Endothelial cell of umbilical vein (primary cell): Measurements from ENCODE around the gene CC2D2A. TPM values are rescaled to one million over a fixed set of nuclear protein-coding genes. Genes with fewer than 3 reads are reported as not detected.

Experiments used
- BruUV-seq: library from RNA; stranded (reverse); fragments of 400-500 nt; replicated peaks from 2 replicates; lab custom pipeline; 2021; lab: Mats Ljungman, UMichigan
- CTCF ChIA-PET: fragments of 300-600, 350-600 bp; sonication (Branson Sonifier 250); formaldehyde crosslinking; loops from one replicate; lab custom pipeline; 2021; ENCODE audit warnings: antibody characterized with exemption, inconsistent platforms; lab: Charles Lee
- POLR2A ChIA-PET: fragments of 300-600, 350-600 bp; sonication (Branson Sonifier 250); formaldehyde crosslinking; loops from one replicate; lab custom pipeline; 2021; ENCODE audit warnings: antibody characterized with exemption, inconsistent platforms; lab: Charles Lee
- DNase-seq: peaks from one replicate; pipeline ENCODE4 v3.0.0-alpha.2; 2011; ENCODE audit warnings: low read depth, low spot score
- FAIRE-seq: peaks from 2 replicates; lab custom pipeline; 2011; peaks lifted over from hg19 to GRCh38; lab: Jason Lieb, UNC
- H2AFZ ChIP-seq: 2 replicates; pipeline ENCODE4 v1.6.0; 2012; ENCODE audit warnings: low read depth, low read length, control low read depth, inconsistent platforms
- H3K27ac ChIP-seq: 2 replicates; pipeline ENCODE4 v1.5.1; 2011; ENCODE audit warnings: low read depth, mild to moderate bottlenecking, control low read depth, low read length, moderate library complexity; ENCODE audit not compliant: insufficient read depth
- H3K27me3 ChIP-seq, 2 experiments: 2 replicates each; pipeline versions ENCODE4 v1.6.0 to v1.6.1; 2011; ENCODE audit warnings: low read length in 2 of 2, mixed read lengths in 1 of 2; ENCODE audit not compliant: control insufficient read depth in 2 of 2, insufficient read depth in 2 of 2
- H3K36me3 ChIP-seq, 2 experiments: 2 replicates in 1 of 2; 3 replicates in 1 of 2; pipeline ENCODE4 v1.5.1; 2011; ENCODE audit warnings: low read length in 2 of 2, mild to moderate bottlenecking in 1 of 2, moderate library complexity in 1 of 2; ENCODE audit not compliant: control insufficient read depth in 2 of 2, insufficient read depth in 2 of 2; ENCODE audit errors: extremely low read depth in 1 of 2
- H3K4me1 ChIP-seq: 3 replicates; pipeline ENCODE4 v1.5.1; 2011; ENCODE audit warnings: mild to moderate bottlenecking, low read length; ENCODE audit not compliant: control insufficient read depth, insufficient read depth; ENCODE audit errors: extremely low read depth
- H3K4me2 ChIP-seq: 2 replicates; pipeline ENCODE4 v1.6.1; 2011; ENCODE audit warnings: low read length, control low read depth, mixed read lengths; ENCODE audit not compliant: insufficient read depth
- H3K4me3 ChIP-seq, 3 experiments: fragments of 200-600 bp in 1 of 3; sonication (generic), shearing (Covaris generic) in 1 of 3; replicated peaks in 1 of 3; 2 replicates each; pipeline ENCODE4 v1.5.1; 2011 to 2016; ENCODE audit warnings: control low read depth in 3 of 3, low read length in 3 of 3, mild to moderate bottlenecking in 2 of 3, inconsistent platforms in 1 of 3, low read depth in 1 of 3, moderate library complexity in 1 of 3; ENCODE audit not compliant: insufficient read depth in 1 of 3
- H3K79me2 ChIP-seq: 2 replicates; pipeline ENCODE4 v1.6.0; 2012; ENCODE audit warnings: low read length, inconsistent platforms; ENCODE audit not compliant: control insufficient read depth, insufficient read depth
- H3K9ac ChIP-seq: replicated peaks from 2 replicates; pipeline ENCODE3; 2011; ENCODE audit warnings: low read length, control low read depth; ENCODE audit not compliant: insufficient read depth; ENCODE audit errors: extremely low read depth
- H3K9me1 ChIP-seq: replicated peaks from 3 replicates; pipeline ENCODE4 v1.6.0; 2011; ENCODE audit warnings: mild to moderate bottlenecking, low read length; ENCODE audit not compliant: control insufficient read depth, insufficient read depth; ENCODE audit errors: extremely low read depth
- H3K9me3 ChIP-seq: replicated peaks from 2 replicates; pipeline ENCODE4 v1.5.1; 2012; ENCODE audit warnings: low read length, inconsistent platforms; ENCODE audit not compliant: control insufficient read depth, insufficient read depth
- H4K20me1 ChIP-seq: replicated peaks from 2 replicates; pipeline ENCODE3; 2011; ENCODE audit warnings: mild to moderate bottlenecking, low read length; ENCODE audit not compliant: control insufficient read depth, insufficient read depth; ENCODE audit errors: extremely low read depth
- CTCF ChIP-seq, 2 donors: IDR thresholded peaks; 1 replicate in 1 of 2; 2 replicates in 1 of 2; pipeline ENCODE4 v1.5.1; 2011; ENCODE audit warnings: low read length in 2 of 2, mild to moderate bottlenecking in 2 of 2, moderate library complexity in 2 of 2, control low read depth in 1 of 2, inconsistent platforms in 1 of 2, low read depth in 1 of 2; ENCODE audit not compliant: insufficient read depth in 1 of 2; ENCODE audit errors: extremely low read depth in 1 of 2
- EZH2 ChIP-seq: IDR thresholded peaks from 2 replicates; pipeline ENCODE4 v1.6.1; 2012; ENCODE audit warnings: borderline replicate concordance, low read depth, mild to moderate bottlenecking, moderate library complexity, low read length, inconsistent platforms; ENCODE audit not compliant: severe bottlenecking
- FOS ChIP-seq: IDR thresholded peaks from 2 replicates; pipeline ENCODE4 v1.6.1; 2011; ENCODE audit warnings: mild to moderate bottlenecking, low read length, moderate library complexity, borderline replicate concordance; ENCODE audit not compliant: insufficient read depth
- GATA2 ChIP-seq: IDR thresholded peaks from 2 replicates; pipeline ENCODE4 v1.7.0; 2011; ENCODE audit warnings: low read depth, mild to moderate bottlenecking, moderate library complexity, mixed read lengths, low read length; ENCODE audit not compliant: insufficient read length, insufficient read depth
- JUN ChIP-seq: IDR thresholded peaks from 2 replicates; pipeline ENCODE4 v1.6.1; 2011; ENCODE audit warnings: borderline replicate concordance, low read depth; ENCODE audit not compliant: insufficient read length, insufficient read depth
- MYC ChIP-seq: IDR thresholded peaks from one replicate; pipeline ENCODE4 v1.6.1; 2011; ENCODE audit warnings: mild to moderate bottlenecking, low read depth, low read length
- POLR2A ChIP-seq: IDR thresholded peaks from 2 replicates; pipeline ENCODE4 v1.6.1; 2012; ENCODE audit warnings: low read depth, mild to moderate bottlenecking, control low read depth, low read length
- POLR2AphosphoS5 ChIP-seq: IDR thresholded peaks from 2 replicates; pipeline ENCODE4 v1.6.1; 2012; ENCODE audit warnings: low read depth, mild to moderate bottlenecking, control low read depth, low read length, moderate library complexity; ENCODE audit not compliant: insufficient read depth
- dilution Hi-C: fragments of 300-500 bp; cut with MboI; formaldehyde crosslinking; loops from one replicate; pipeline ENCODE4 v1.15.0; 2019; ENCODE audit warnings: low sequenced_read_pairs; ENCODE audit not compliant: extremely low pct_ligation_motif_present
- intact Hi-C: fragments of 100-400 bp; cut with micrococcal nuclease; formaldehyde crosslinking; loops from one replicate; pipeline ENCODE4 v1.10.0; 2022
- polyA plus RNA-seq, 4 experiments: library from polyadenylated mRNA; depleted of rRNA in 3 of 4; stranded (reverse) in 3 of 4; unstranded in 1 of 4; fragments of >200 nt; gene quantifications; 2 replicates each; pipeline versions ENCODE4 v1.2.1 to v1.2.3, GENCODE V29; 2011 to 2012; ENCODE audit warnings: missing spikeins in 1 of 4
- total RNA-seq: library from RNA; stranded (reverse); gene quantifications from 2 replicates; pipeline ENCODE4 v1.2.3, GENCODE V29; 2021
- TF ChIP-seq, protein P1 (sequence below): IDR thresholded peaks from 2 replicates; pipeline ENCODE4 v1.6.1; 2011; ENCODE audit not compliant: insufficient read depth, insufficient read length

The CC2D2A gene
- total and polyA plus RNA-seq, 2 donors (not counting 3 experiments of a cell fraction or from before 2014, with no cell fraction given): 10.2 to 22.4 TPM

DNA sequence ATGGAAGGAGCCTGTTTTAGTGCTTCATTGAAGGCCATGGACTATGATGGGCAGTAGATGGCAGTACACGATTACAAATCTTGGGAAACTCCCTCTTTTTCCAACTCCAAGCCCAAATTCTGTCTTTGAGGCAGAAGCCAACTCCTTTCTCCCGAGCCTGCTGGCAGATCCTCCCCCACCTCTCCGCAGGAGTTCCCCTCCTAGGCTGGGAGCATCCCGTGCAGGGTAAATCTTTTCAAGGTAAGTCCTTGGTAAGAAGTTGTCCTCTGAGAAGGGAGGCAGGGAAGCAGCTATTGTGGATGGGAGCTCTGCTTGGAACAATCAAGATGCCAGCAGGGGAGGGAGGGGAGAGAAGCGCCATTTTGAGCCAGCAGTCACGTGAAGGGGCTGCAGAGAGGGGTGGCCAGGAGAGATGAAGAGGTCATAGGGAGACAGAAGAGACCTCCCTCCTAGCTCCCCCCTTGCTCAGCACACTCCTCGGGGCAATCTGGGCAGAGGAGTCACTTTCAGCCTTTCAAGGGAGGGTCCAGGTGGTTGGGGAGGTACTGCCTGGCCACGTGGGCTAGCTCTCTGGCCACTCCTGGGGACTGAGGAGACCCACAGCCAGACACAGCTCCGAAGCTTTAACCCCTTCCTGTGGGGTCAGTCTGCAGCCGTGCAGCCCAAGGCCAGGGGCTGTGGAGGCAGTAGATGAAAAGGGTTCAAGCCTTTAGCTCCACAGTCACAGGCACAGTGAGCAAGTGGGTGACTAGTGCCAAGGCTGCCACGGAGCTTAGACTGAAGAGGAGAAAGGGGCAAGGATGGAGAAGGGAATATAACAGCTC lies 9.6 kb downstream of the CC2D2A start:
- dilution Hi-C loops: no loop called here
- H3K4me1 ChIP-seq: peaks cover 10% of the 10 kb centered on the region

More for the DNA sequence above, 9.6 kb downstream of the CC2D2A start:
- Histone ChIP-seq H3K9me3 (no peaks in the 10 kb centered on the region), H3K27ac (peak overlapping the region; percentile 66), H3K9ac (peak overlapping the region; percentile 87), H3K4me2 (peak overlapping the region; percentile 83), H3K9me1 (no peaks in the 10 kb centered on the region), H3K4me3 (peak overlapping the region; percentile 24 to 81 (median 44)), H3K36me3 (no peaks in the 10 kb centered on the region), H3K79me2 (no peaks in the 10 kb centered on the region), H3K27me3 (no peaks in the 10 kb centered on the region), H4K20me1 (no peaks in the 10 kb centered on the region), H2AFZ (peak overlapping the region; percentile 95)
- intact Hi-C loops: loop anchor here (1.0 to 10.0 kb wide), 8 partner anchors 171 to 786 kb away; no protein-coding TSS in a partner anchor
- DNase-seq (peak; percentile 89), FAIRE-seq (peak; percentile 91)
- ChIA-PET CTCF (interaction anchor here (0.6 to 4.9 kb wide), 42 partner anchors 9 to 785 kb away, joined by 3 to 150 read pairs (median 4); partner anchors contain the start of gene CC2D2A), POLR2A (interaction anchor here (0.6 kb wide), 1 partner anchor 114 kb away, joined by 3 read pairs; no protein-coding TSS in a partner anchor)
- BruUV-seq: no TSS peak
- TF ChIP-seq FOS (no peak), POLR2AphosphoS5 (no peak), POLR2A (no peak), JUN (no peak), MYC (no peak), CTCF (IDR thresholded peaks at IDR 0.05; ENCODE audit: extremely low read depth in 1 of 2, insufficient read depth in 1 of 2, low read depth in 1 of 2, low read length in 2 of 2) (peak; percentile 71 to 73), GATA2 (no peak), EZH2 (no peak)
- TF ChIP-seq, protein P1, sequence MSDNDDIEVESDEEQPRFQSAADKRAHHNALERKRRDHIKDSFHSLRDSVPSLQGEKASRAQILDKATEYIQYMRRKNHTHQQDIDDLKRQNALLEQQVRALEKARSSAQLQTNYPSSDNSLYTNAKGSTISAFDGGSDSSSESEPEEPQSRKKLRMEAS: peak; percentile 44
